RKO (cell line): ENCODE measurements around the gene ZFR2.

Source experiments
- DNase-seq: peaks from one replicate; pipeline ENCODE4 v3.0.0-alpha.2; 2016; ENCODE audit warnings: low spot score

The ZFR2 gene

DNA sequence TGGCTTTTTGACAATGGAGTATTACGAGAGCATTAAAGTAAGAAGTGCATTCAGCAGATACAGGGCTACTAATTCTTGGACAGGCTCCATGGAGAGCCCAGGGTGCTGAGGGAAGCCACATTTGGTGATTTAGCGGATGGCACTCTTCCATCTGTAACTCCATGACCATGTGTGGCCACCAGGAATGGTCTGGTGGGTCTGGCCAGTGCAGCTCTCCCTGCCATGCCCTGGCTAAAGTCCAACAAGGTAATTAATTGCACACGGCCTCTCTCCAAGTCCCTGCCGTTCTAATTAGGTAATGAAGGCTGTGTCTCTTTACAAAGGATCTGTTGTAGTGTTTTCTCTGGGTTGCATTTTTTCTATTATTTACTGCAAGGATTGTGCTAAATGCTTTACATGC, 4.3 kb upstream of the ZFR2 start:
- no peak for DNase-seq

DNA sequence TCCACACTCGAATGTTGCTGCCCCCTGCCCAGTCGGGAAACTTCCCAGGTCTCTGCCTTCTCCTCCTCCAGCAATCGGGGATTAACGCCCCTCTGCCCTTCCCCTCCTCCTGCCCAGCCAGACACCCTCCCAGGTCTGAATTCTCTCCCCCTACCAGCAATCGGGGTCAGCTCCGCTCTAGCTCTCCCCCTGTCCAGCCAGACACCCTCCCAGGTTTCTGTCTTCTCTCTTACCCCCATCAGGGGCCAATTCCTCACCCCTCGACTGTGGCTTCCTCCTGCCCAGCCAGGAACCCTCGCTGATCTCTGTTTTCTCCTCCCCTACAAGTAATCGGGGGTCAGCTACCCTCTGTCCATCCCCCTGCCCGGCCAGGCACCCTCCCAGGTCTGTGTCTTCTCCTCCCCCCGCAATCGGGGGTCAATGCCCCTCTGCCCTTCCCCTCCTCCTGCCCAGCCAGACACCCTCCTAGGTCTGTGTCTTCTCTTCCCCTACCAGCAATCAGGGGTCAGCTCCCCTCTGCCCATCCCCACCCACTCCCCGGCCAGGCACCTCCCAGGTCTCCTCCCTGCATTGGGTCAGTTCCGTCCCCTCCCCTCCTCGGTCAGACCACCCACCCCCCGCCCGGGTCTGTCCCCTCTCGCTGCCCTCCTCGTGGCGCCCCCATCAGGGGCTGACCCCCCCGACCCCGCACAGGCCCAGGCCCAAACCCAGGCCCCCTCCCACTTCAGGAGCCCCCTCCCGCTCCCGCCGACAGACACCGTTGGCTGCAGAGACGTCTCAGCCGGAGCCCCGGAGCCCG, 668 bp downstream of the ZFR2 start:
- DNase-seq: no peak

- DNase-seq: no peak
Measured at GRCh38 chr19:3866910-3867638, 1.8 kb downstream of the ZFR2 start.

DNA sequence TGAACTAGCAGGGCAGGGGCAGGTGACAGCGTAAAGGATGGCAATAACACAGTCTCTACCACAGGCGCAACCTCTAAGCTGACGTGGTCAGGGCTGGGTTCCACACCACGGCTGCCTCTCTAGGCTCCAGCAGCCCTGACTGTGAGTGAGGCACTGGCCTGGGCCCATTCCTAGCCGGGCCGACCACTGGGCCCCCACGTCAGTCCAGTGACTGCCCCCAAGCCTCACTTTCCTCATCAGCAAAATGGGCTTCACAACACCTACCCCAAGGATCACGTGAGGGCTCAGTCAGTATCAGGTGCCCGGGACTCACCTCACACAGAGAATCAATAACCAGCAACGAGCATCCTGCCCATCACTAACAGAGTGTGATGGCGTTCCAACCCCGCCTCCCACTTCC, 5.2 kb downstream of the ZFR2 start:
- DNase-seq: no peak

DNA sequence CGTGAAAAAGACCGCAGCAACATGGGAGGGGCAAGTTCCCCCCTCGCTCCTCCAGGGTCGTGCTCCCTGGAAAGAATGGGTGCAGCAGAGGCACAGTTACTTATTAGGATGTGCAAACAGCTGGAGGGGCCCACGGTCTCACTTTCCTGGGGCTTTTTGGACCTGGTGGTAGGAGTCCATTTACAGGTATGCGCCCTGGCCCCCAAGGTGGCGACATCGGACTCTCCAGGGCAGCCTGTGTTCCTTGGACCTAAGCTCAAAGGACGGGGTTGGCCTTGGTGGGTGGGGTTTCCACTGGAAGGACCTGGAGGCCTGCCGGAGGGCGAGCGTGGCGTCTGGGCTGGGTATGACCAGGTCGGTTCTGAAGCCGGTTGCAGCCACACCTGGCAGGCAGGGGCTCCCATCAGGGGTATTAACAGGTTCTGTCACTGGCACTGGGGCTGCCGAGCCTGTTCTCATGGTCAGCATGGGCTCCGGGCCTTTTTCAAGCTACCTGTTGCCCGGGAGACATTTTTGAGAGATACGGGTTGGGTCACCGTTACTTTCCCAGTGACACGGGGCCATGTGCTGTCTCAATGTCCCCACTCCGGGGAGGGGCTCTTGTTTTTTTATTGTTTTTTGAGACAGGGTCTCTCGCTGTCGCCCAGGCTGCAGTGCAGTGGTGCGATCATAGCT, 5.9 kb downstream of the ZFR2 start:
- no peak for DNase-seq

DNA sequence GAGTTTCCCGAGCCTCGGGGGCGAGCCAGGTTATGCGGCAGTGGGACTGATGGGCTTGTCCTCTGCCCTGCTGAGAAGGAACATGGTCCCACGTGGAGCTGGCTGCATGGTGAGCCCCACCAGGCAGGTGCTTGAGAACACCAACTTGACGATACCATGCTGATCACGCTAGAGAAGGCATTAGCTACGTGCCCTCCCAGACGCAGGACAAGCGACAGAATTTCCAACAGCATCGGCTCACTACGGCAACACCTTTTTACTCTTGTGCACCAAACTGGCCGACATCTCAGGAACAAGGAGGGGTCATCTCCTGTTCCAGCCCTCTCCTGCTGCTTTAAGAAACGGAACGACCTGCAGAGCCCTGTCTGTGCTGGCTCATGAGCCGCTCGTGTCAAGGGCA, 8.3 kb downstream of the ZFR2 start:
- DNase-seq: no peak

GRCh38 chr19:3857449-3858003, 11.3 kb downstream of the ZFR2 start:
- DNase-seq: no peak

DNA sequence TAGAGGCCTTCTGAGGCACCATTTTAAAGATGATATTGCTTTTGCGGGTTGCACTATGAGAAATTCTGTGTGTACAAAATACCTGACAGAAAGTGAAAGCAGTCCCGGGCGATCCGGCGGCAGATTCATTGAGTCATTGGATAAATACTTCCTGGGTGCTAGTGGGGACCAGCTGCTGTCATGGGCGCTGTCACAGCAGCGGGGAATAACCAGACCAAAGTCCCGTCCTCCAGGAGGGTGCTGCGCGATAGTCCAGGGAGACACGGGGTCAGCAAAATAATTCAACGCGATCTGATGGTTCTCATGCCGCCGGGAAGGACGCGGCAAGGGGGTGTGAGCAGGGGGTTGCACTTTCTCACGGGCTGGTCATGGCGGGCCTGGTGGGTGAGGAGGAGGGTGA, 13.5 kb downstream of the ZFR2 start:
- peak; percentile 37 for DNase-seq

DNA sequence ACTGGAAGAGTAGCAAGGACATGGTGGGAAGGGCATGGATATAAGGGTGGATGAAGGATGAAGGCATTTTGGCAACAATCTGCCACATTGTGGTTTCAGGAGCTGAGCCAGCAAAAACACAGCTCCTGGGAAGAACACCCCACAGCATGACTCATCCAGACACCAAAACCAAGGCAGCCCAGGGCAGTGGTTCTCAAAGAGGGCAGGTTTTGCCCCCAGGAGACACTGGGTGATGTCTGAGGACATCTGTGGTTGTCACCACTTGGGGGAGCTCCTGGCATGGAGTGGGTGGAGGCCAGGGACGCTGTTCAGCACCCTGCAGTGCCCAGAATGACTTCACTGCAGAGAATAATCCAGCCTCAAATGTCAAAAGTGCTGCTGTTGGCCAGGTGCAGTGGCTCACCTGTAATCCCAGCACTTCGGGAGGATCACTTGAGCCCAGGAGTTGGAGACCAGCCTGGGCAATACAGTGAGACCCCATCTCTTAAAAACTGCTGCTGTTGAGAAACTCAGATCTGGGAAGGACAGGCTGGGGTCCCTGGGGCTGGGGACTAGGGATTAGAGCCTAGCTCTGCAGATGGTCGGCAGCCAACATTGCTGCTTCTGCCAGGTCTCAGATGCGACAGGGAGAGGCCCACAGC, 16.1 kb downstream of the ZFR2 start:
- DNase-seq: peak; percentile 54

- DNase-seq: no peak
Measured at GRCh38 chr19:3852177-3852511, 16.7 kb downstream of the ZFR2 start.

- no peak for DNase-seq
Measured at GRCh38 chr19:3851254-3852176, 17.3 kb downstream of the ZFR2 start.

- DNase-seq: no peak
Measured at GRCh38 chr19:3850320-3850972, 18.4 kb downstream of the ZFR2 start.

DNA sequence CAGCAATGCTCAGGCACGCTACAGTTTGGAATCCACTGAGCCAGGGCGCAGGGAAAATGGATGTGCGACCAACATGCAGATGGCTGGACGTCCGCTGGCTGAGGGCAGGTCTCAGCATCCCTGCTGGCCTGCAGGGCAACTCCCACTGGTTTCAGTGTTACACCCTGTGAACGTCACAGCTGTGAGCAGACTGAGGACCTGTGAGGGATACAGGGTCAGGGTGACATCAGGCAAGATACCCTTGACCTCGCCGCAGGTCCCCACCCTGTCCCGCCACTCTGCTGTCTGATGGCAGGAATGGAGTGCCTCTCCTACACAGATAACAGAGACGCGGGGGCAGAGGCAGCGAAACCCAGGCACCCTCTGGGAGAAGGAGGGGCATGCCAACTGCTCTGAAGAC, 19.1 kb downstream of the ZFR2 start:
- DNase-seq: no peak

GRCh38 chr19:3849092-3849491, 19.7 kb downstream of the ZFR2 start:
- peak; percentile 60 for DNase-seq

- DNase-seq: no peak
Measured at GRCh38 chr19:3844596-3844995, 24.2 kb downstream of the ZFR2 start.

DNA sequence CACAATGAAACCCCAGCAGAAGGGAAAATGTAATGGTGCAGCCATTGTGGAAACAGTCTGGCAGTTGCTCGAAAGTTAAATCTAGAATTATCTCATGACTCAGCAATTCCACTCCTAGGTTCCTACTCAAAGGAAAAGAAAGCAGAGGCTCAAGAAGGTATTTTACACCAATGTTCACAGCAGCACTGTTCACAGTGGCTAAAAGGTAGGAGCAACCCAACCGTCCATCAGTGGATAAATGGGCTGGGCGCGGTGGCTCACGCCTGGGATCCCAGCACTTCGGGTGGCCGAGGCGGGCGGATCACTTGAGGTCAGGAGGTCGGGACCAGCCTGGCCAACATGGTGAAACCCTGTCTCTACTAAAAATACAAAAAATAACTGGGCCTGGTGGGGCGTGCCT, 25.9 kb downstream of the ZFR2 start:
- DNase-seq: no peak

GRCh38 chr19:3840804-3841203, 28.0 kb downstream of the ZFR2 start:
- no peak for DNase-seq

DNA sequence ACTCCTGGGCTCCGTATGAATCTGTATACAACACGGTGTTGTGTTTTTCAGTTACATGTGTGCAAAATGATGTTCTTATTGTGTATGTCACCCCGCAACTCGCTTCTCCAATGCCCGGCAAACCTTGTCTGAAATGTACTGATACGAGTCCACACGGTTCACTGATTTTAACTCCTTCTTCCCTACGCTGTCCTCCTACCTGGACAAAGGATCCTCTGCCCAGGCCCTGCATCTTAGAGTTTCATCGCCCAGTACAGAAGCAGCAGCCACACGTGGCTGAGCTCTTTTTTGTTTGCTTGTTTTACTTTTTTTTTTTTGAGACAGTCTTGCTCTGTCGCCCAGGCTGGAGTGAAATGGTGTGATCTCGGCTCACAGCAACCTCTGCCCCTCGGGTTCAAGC, 28.9 kb downstream of the ZFR2 start:
- DNase-seq: no peak

DNA sequence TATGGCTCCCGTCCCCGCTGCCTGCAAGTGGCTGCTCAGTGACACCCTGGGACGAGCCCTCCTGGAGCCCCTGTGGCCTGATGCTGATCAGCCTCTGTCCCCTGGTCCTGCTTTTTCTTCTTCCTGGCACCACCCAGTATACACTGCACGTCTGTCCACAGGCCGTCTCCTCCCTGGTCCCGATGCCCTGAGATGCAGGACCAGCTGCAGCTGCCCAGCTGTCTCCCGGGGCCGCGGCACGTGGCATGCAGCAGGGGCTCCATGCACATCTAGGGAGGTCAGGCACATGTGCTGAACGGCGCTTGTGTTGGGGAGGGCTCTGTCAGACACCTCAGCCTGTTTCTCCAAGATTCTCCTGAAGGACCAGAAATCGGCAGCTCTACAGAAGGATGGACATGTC, 30.2 kb downstream of the ZFR2 start:
- no peak for DNase-seq

DNA sequence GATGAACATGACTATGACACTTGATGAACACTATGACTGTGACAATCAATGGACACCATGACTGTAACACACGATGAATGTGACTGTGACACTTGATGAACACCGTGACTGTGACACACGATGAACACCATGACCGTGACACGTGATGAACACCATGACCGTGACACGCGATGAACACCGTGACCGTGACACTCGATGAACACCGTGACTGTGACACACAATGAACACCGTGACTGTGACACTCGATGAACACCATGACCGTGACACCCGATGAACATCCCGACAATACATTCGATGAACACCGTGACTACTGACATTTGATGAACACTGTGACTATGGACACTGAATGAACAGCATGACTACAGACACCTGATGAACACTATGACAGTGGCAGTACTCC, 30.9 kb downstream of the ZFR2 start:
- DNase-seq: no peak

GRCh38 chr19:3837332-3837731, 31.5 kb downstream of the ZFR2 start:
- no peak for DNase-seq
